22Rv1 (cell line): ENCODE data around the gene USP3.
A peak's percentile ranks its signal among the peaks of the same experiment; 100 is the strongest.

Source experiments
- CTCF ChIP-seq: fragments of 450-650 bp; IDR thresholded peaks from 2 replicates; pipeline ENCODE4 v1.5.1; 2017; ENCODE audit warnings: mild to moderate bottlenecking
- ZFX ChIP-seq: fragments of 450-650 bp; IDR thresholded peaks from 2 replicates; pipeline ENCODE4 v1.6.1; 2017; ENCODE audit warnings: antibody characterized with exemption, borderline replicate concordance

GRCh38 chr15:63505842-63506222 is 1.4 kb downstream of the USP3 start:
- TF ChIP-seq CTCF: peak; percentile 3; the same call in 1 of the 2 replicates
- TF ChIP-seq ZFX: no peak
